Adrenal gland (tissue), 12 donors: ENCODE measurements around the gene MRPL33. TPM values are rescaled to one million over a fixed set of nuclear protein-coding genes. Genes with fewer than 3 reads are reported as not detected.

ENCODE experiments used
- DNase-seq, 7 donors: peaks; one replicate each; pipeline ENCODE4 v3.0.0-alpha.2; 2019 to 2020
- H3K27ac ChIP-seq, 5 donors: fragments of 200-600 bp; sonication (generic) in 4 of 5; 1 replicate in 3 of 5; 2 replicates in 2 of 5; pipeline versions ENCODE4 v1.5.1 to v1.8.0; 2016 to 2020; ENCODE audit warnings: mild to moderate bottlenecking in 1 of 5
- H3K27me3 ChIP-seq: fragments of 200-600 bp; 2 replicates; pipeline ENCODE4 v1.8.0; 2021
- H3K36me3 ChIP-seq, 2 donors: fragments of 200-600 bp; replicated peaks in 1 of 2; 1 replicate in 1 of 2; 2 replicates in 1 of 2; pipeline versions ENCODE4 v1.5.1 to v1.8.0; 2018 to 2022
- H3K4me1 ChIP-seq, 2 donors: fragments of 200-600 bp; replicated peaks in 1 of 2; 1 replicate in 1 of 2; 2 replicates in 1 of 2; pipeline versions ENCODE4 v1.5.1 to v1.8.0; 2018 to 2021
- H3K4me3 ChIP-seq, 4 donors: fragments of 200-600 bp; sonication (generic) in 3 of 4; one replicate each; pipeline ENCODE4 v1.5.1; 2016 to 2018
- H3K9me3 ChIP-seq, 3 donors: fragments of 200-600 bp; sonication (generic) in 1 of 3; replicated peaks in 1 of 3; 1 replicate in 2 of 3; 2 replicates in 1 of 3; pipeline versions ENCODE4 v1.5.1 to v1.8.0; 2016 to 2021
- POLR2A ChIP-seq, 2 donors: fragments of 450-650 bp; IDR thresholded peaks; one replicate each; pipeline ENCODE4 v1.6.1; 2017; ENCODE audit warnings: antibody characterized with exemption in 2 of 2, mild to moderate bottlenecking in 2 of 2, moderate library complexity in 1 of 2
- WGBS, 4 donors: extraction: QIAGEN DNeasy Blood & Tissue Kit in 2 of 4; methylation state at CpG; one replicate each; pipeline versions ENCODE4 v1.1.5 to v1.1.7; 2013 to 2017; 5-methylcytosine and 5-hydroxymethylcytosine counted together
- intact Hi-C, 2 donors: fragments of 100-400 bp; cut with DNase I; formaldehyde crosslinking; loops; one replicate each; pipeline versions ENCODE4 v1.14.1 to v1.15.0; 2022 to 2023
- polyA plus RNA-seq, 3 donors: library from polyadenylated mRNA; stranded (reverse); fragments of 200-250 nt in 2 of 3; fragments of 350-450 nt in 1 of 3; fragmentation: Illumina TruSeq in 1 of 3; extraction: RNeasy Lipid Tissue Mini Kit (QIAGEN cat#74804) in 1 of 3; gene quantifications; one replicate each; pipeline ENCODE4 v1.2.3, GENCODE V29; 2013 to 2014
- total RNA-seq, 9 donors: library from RNA; depleted of rRNA in 4 of 9; stranded (reverse); fragments of >200 nt in 4 of 9; fragments of 120-200 nt in 1 of 9; fragmentation: NEBNext Ultra II Directional in 1 of 9; extraction: Animal tissue kit (Norgen Biotek cat#: 25700) in 1 of 9; gene quantifications; one replicate each; pipeline versions ENCODE4 v1.1.0 to v1.2.4, GENCODE V29; 2013 to 2023
- TF ChIP-seq, protein P1 (sequence below), 6 experiments: fragments of 450-650 bp in 4 of 6; fragments of 200-600 bp in 2 of 6; sonication (generic) in 1 of 6; IDR thresholded peaks; 1 replicate in 5 of 6; 2 replicates in 1 of 6; pipeline versions ENCODE4 v1.5.1 to v1.8.0; 2016 to 2021; ENCODE audit warnings: antibody characterized with exemption in 6 of 6, mild to moderate bottlenecking in 2 of 6, moderate library complexity in 1 of 6
- donor health status: healthy with polysubstance abuse.
- donor health status: Bipolar disorder and iron deficiency.
- donor health status: DM: yes; HTN: yes; CAD: no.
- donor health status: DM: no; HTN: no; CAD: no.
- donor health status: DM: no; HTN: no; CAD: no.
- donor health status: DM: yes; HTN: yes; CAD: no.

The MRPL33 gene
- total and polyA plus RNA-seq, 12 donors, result 211 to 1,020 (median 485) TPM

DNA sequence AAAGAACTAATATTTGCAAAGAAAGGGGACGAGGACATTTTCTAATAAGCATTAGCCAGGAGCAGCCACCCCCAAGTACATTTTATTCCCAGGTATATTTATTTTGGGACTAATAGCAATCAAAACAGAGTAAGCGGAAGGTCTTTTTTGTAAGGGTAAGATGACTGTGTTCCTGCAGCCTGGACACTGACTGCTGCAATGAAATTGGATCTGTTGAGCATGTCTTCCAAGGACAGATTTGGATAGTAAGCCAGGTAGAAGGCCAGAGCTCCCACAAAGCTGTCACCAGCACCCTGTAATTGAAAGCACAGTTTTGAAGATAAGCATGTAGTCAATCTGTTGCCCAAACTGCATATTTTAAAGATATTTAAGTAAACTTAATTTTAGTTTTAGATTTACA lies 10.0 kb downstream of the MRPL33 start:
- peak in 6 of 7 donors; percentile 35 to 66 (median 49) for DNase-seq
- peak overlapping the region in 3 of 5 donors; percentile 21 to 95 (median 88) for H3K27ac ChIP-seq
- H3K27me3 ChIP-seq, result no peaks in the 10 kb centered on the region
- 45 to 60% (median 58%) methylated on average over 2 of the region's 2 CpGs for WGBS, 4 donors
- no peaks in the 10 kb centered on the region for H3K9me3 ChIP-seq
- intact Hi-C loops, result no loop called here
- H3K4me1 ChIP-seq, result peaks cover 44 to 51% of the 10 kb centered on the region in 2 donors
- TF ChIP-seq, protein P1, sequence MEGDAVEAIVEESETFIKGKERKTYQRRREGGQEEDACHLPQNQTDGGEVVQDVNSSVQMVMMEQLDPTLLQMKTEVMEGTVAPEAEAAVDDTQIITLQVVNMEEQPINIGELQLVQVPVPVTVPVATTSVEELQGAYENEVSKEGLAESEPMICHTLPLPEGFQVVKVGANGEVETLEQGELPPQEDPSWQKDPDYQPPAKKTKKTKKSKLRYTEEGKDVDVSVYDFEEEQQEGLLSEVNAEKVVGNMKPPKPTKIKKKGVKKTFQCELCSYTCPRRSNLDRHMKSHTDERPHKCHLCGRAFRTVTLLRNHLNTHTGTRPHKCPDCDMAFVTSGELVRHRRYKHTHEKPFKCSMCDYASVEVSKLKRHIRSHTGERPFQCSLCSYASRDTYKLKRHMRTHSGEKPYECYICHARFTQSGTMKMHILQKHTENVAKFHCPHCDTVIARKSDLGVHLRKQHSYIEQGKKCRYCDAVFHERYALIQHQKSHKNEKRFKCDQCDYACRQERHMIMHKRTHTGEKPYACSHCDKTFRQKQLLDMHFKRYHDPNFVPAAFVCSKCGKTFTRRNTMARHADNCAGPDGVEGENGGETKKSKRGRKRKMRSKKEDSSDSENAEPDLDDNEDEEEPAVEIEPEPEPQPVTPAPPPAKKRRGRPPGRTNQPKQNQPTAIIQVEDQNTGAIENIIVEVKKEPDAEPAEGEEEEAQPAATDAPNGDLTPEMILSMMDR (IDR thresholded peaks at IDR 0.05), result no peak
- TF ChIP-seq POLR2A (IDR thresholded peaks at IDR 0.05), result no peak
- peaks cover 0 to 18% of the 10 kb centered on the region in 2 donors for H3K36me3 ChIP-seq
- H3K4me3 ChIP-seq, result no peak overlapping the region

DNA sequence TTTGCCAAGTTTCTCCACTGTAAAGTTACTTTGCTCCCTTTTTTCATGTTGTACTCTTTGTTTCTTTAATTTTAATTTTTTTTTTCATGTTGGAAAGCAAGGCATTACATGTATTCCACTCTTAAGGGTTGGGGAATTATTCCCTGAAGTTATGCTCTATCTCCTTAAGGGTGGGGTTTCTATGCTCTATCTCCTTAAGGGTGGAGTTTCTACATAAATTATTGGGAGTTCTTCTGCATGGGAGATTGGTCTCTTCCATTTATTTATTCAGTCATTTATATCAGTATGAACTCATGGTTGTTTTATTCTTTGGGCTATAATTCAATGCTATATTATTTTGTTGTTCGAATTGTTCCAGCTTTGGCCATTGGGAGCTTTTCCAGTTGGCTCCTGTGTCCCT lies 11.2 kb downstream of the MRPL33 start:
- peaks cover 32 to 43% of the 10 kb centered on the region in 2 donors for H3K4me1 ChIP-seq
- H3K9me3 ChIP-seq, result no peaks in the 10 kb centered on the region
- H3K27ac ChIP-seq, result no peak overlapping the region
- TF ChIP-seq, protein P1 (IDR thresholded peaks at IDR 0.05), result no peak
- no peak for TF ChIP-seq POLR2A (IDR thresholded peaks at IDR 0.05)
- 78 to 95% (median 93%) methylated on average over 1 of the region's 1 CpG for WGBS, 4 donors
- peaks cover 0 to 18% of the 10 kb centered on the region in 2 donors for H3K36me3 ChIP-seq
- intact Hi-C loops, result no loop called here
- H3K4me3 ChIP-seq, result no peak overlapping the region
- no peak for DNase-seq
- no peaks in the 10 kb centered on the region for H3K27me3 ChIP-seq

DNA sequence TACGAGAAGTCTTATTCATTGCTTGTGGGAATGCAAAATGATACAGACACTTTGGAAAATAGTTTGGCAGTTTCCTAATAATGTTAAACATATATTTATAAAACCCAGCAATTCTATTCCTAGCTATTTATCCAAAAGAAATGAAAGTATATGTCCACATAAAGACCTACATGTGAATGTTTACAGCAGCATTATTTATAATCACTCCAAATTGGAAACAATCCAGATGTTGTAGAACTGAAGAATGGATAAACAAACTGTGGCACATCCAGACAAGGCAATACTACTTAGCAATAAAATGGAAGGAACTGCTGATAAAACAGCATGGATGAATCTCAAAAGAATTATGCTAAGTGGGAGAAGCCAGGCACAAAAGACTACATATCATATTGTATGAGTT lies 19.3 kb downstream of the MRPL33 start:
- H3K27me3 ChIP-seq, result no peaks in the 10 kb centered on the region
- TF ChIP-seq POLR2A (IDR thresholded peaks at IDR 0.05), result no peak
- TF ChIP-seq, protein P1 (IDR thresholded peaks at IDR 0.05), result no peak
- intact Hi-C loops, result no loop called here
- DNase-seq, result no peak
- H3K4me1 ChIP-seq, result peaks cover 0 to 18% of the 10 kb centered on the region in 2 donors
- H3K4me3 ChIP-seq, result no peak overlapping the region
- WGBS, 4 donors, result 98 to 100% (median 100%) methylated on average over 1 of the region's 1 CpG
- no peaks in the 10 kb centered on the region for H3K36me3 ChIP-seq
- H3K27ac ChIP-seq, result no peak overlapping the region
- H3K9me3 ChIP-seq, result no peaks in the 10 kb centered on the region

DNA sequence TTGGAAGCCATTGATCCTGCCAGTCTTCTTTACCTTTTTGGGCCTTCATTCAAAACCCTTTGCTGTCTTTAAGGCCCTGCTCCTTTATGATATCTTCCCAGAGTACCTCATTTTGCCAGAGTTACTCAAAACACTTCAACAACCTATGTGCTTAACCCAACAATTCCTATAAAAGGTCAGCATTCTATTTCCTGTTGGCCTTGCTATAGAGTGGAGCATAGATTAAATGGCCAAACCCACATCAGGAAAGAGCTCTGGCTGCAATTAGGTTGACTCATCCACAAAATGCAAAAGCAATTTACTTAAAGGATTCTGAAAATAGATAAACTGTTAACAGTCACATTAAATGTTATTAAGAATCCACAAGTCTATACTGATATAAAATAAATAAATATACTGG lies 21.2 kb downstream of the MRPL33 start:
- Histone ChIP-seq H3K4me1 (peaks cover 8 to 37% of the 10 kb centered on the region in 2 donors), H3K27me3 (no peaks in the 10 kb centered on the region), H3K36me3 (no peaks in the 10 kb centered on the region), H3K9me3 (no peaks in the 10 kb centered on the region), H3K4me3 (no peak overlapping the region), H3K27ac (no peak overlapping the region)
- no peak for TF ChIP-seq POLR2A (IDR thresholded peaks at IDR 0.05)
- TF ChIP-seq, protein P1 (IDR thresholded peaks at IDR 0.05), result no peak
- DNase-seq, result no peak
- intact Hi-C loops, result no loop called here
